Colonic mucosa (tissue), 4 donors: ENCODE measurements around the gene ZNF579. TPM values are rescaled to one million over a fixed set of nuclear protein-coding genes. Genes with fewer than 3 reads are reported as not detected.

Source experiments
- DNase-seq: peaks from one replicate; pipeline ENCODE4 v3.0.0-alpha.2; 2020
- H3K27ac ChIP-seq: fragments of 200-600 bp; one replicate; pipeline ENCODE4 v1.8.0; 2021
- H3K27me3 ChIP-seq: fragments of 200-600 bp; one replicate; pipeline ENCODE4 v1.8.0; 2021
- H3K36me3 ChIP-seq: fragments of 200-600 bp; one replicate; pipeline ENCODE4 v1.8.0; 2021
- H3K4me1 ChIP-seq: fragments of 200-600 bp; one replicate; pipeline ENCODE4 v1.8.0; 2021; ENCODE audit warnings: mild to moderate bottlenecking
- H3K4me3 ChIP-seq: fragments of 200-600 bp; one replicate; pipeline ENCODE4 v1.8.0; 2021
- H3K9ac ChIP-seq, 2 donors: one replicate each; pipeline ENCODE4 v1.7.0; 2013; ENCODE audit warnings: control low read depth in 2 of 2, low read depth in 2 of 2, low read length in 2 of 2
- H3K9me3 ChIP-seq: fragments of 200-600 bp; one replicate; pipeline ENCODE4 v1.8.0; 2021
- CTCF ChIP-seq: fragments of 200-600 bp; IDR thresholded peaks from one replicate; pipeline ENCODE4 v1.8.0; 2022; ENCODE audit warnings: antibody characterized with exemption, mild to moderate bottlenecking
- intact Hi-C: fragments of 100-400 bp; cut with DNase I; formaldehyde crosslinking; loops from one replicate; pipeline ENCODE4 v1.14.1; 2022
- total RNA-seq, 2 donors: library from RNA; stranded (reverse); fragmentation: NEBNext Ultra II Directional in 1 of 2; extraction: Animal tissue kit (Norgen Biotek cat#: 25700) in 1 of 2; gene quantifications; one replicate each; pipeline ENCODE4 v1.2.1, GENCODE V29; 2021
- donor health status: healthy.
- donor health status: DM: no; HTN: no; CAD: no.
- donor health status: DM: no; HTN: no; CAD: no.

ZNF579 gene
- total RNA-seq, 2 donors from 2014 or later, result 8.0 to 8.7 TPM

- intact Hi-C loops, result no loop called here
- Histone ChIP-seq H3K9ac (peak overlapping the region in 1 of 2 donors; percentile 35), H3K9me3 (no peaks in the 10 kb centered on the region), H3K36me3 (no peaks in the 10 kb centered on the region), H3K27ac (peak overlapping the region; percentile 53), H3K27me3 (no peaks in the 10 kb centered on the region), H3K4me3 (no peak overlapping the region), H3K4me1 (no peaks in the 10 kb centered on the region)
- peak; percentile 46 for DNase-seq
- TF ChIP-seq CTCF, result no peak
These were observed 33.6 kb downstream of the ZNF579 start for GRCh38 chr19:55546822-55547614.

- DNase-seq, result no peak
- Histone ChIP-seq H3K9me3 (no peaks in the 10 kb centered on the region), H3K4me1 (no peaks in the 10 kb centered on the region), H3K27me3 (no peaks in the 10 kb centered on the region), H3K36me3 (no peaks in the 10 kb centered on the region), H3K4me3 (no peak overlapping the region), H3K9ac (no peak overlapping the region), H3K27ac (no peak overlapping the region)
- intact Hi-C loops, result no loop called here
- TF ChIP-seq CTCF, result no peak
These were observed 34.6 kb downstream of the ZNF579 start for GRCh38 chr19:55546011-55546410.

GRCh38 chr19:55545443-55545842 lies 35.2 kb downstream of the ZNF579 start, which contains the start of gene SBK3:
SBK3 (minus strand) TSS chr19:55545543; CDS start chr19:55545543, 0 bp downstream.
- H3K9ac ChIP-seq, result no peak within 1 kb of the TSS
- no peak within 1 kb of the TSS for H3K4me3 ChIP-seq
- no peaks in the 10 kb centered on the region for H3K27me3 ChIP-seq
- H3K36me3 ChIP-seq, result no peaks in the 10 kb centered on the region
- H3K9me3 ChIP-seq, result no peaks in the 10 kb centered on the region
- DNase-seq, result no peak
- TF ChIP-seq CTCF, result no peak
- intact Hi-C loops, result no loop called here
- no peaks in the 10 kb centered on the region for H3K4me1 ChIP-seq
- no peak within 1 kb of the TSS for H3K27ac ChIP-seq

GRCh38 chr19:55544776-55545439 lies 35.7 kb downstream of the ZNF579 start:
- Histone ChIP-seq H3K27me3 (no peaks in the 10 kb centered on the region), H3K9ac (no peak overlapping the region), H3K9me3 (no peaks in the 10 kb centered on the region), H3K4me1 (no peaks in the 10 kb centered on the region), H3K27ac (no peak overlapping the region), H3K36me3 (no peaks in the 10 kb centered on the region), H3K4me3 (no peak overlapping the region)
- DNase-seq, result no peak
- TF ChIP-seq CTCF, result no peak
- intact Hi-C loops, result no loop called here

GRCh38 chr19:55544014-55544413 lies 36.6 kb downstream of the ZNF579 start:
- Histone ChIP-seq H3K27ac (no peak overlapping the region), H3K9me3 (no peaks in the 10 kb centered on the region), H3K36me3 (no peaks in the 10 kb centered on the region), H3K27me3 (no peaks in the 10 kb centered on the region), H3K4me1 (no peaks in the 10 kb centered on the region), H3K9ac (no peak overlapping the region), H3K4me3 (no peak overlapping the region)
- no peak for DNase-seq
- TF ChIP-seq CTCF, result no peak
- intact Hi-C loops, result no loop called here
